UCSD-AML1 (cell line): Measurements from ENCODE around the gene SIPA1L3.
"Not testable (repeated sequence)": the region's sequence is repeated elsewhere in the genome, so short reads cannot be mapped to it uniquely, and the experiment has no call there.

Experiments
- DNase-seq: peaks from one replicate; lab custom pipeline; 2025; ENCODE audit not compliant: unreplicated experiment; lab: John Stamatoyannopoulos, UW

SIPA1L3 gene

DNA sequence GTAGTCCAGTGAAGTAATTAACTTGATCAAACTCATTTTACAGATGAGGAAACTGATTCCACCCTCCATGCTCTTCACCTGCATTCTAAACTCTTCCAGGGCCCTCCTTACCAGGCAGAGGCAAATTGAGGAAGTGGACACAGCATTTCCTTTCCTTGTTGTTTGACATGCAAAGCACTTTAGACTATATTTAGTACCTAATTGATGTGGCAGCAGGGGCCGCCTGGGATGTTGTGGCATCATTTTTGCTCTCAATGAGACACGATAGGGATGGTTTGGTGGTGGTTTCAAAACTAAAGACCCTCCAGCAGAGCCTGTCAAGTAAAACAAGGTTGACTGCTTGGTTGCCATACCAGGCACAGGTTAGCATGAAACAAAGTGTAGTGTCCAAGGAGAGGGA is 7.9 kb downstream of the SIPA1L3 start:
- DNase-seq: peak; percentile 32

DNA sequence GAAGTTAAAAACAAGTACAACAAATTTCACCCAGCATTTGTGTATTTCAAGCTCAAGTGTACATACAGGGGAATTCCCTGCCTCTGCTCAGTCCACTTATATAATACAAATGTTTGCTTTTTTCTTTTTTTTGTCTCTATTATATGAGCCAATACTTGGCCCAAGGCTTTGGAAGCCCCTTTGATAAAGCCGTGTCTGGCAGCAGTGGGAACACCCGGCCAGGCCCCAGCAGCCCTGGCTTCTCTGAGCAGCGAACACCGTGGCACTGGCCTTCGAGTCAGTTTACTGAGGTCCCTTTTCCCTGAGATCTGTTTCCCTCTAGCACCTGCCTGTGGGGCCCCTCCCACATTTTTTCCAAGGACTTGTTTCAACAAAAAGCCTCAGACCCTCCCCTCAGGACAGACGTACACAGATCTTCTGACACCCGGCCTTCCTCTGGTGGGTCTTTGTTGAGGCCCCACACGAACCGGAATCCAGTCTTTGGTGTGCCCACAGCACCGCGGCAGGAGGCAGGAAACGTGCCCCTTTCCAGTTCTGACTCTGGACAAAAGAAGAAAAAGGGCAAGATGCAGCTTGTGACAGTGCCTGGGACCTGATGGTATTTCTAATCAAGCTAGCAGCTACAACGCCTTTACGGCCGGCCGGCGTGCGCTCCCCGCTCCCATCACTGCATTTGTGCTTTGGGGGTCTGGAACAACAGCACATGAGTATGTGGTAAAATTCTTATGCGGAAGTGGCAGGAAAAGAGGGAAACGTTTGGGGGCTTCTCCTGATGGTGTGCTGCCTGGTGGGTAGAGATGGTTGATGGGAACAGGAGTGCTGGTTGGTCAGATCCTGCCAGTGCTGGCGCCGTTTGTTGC is 13.8 kb downstream of the SIPA1L3 start:
- peak; percentile 32 for DNase-seq

DNA sequence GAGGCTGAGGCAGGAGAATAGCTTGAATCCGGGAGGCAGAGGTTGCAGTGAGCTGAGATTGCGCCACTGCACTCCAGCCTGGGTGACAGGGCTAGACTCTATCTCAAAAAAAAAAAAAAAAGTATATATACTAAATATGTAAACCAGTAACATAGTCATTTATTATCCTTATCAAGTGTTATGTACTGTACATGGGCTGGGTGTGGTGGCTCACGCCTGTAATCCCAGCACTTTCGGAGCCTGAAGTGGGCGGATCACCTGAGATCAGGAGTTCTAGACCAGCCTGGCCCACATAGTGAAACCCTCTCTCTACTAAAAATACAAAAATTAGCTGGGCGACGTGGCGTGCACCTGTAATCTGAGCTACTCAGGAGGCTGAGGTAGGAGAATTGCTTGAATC is 17.6 kb downstream of the SIPA1L3 start:
- not testable (repeated sequence) for DNase-seq

DNA sequence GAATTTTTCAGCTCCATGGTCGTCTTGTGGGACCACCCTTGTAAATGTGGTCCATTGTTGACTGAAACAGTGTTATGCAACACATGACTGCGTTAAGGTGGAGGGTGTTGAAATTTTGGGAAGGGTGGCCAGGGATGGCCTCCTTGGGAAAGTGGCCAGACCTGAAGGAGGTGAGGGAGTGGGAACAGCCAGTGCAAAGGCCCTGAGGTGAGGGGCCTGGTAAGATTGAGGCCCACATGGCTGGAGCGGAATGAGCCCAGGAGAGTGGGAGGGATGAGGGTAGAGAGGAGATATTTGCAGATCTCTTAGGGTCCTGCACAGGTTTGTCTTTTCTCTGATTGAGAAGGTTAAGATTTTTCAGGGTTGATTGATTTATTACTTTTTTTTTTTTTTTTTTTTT is 18.2 kb downstream of the SIPA1L3 start:
- no peak for DNase-seq

DNA sequence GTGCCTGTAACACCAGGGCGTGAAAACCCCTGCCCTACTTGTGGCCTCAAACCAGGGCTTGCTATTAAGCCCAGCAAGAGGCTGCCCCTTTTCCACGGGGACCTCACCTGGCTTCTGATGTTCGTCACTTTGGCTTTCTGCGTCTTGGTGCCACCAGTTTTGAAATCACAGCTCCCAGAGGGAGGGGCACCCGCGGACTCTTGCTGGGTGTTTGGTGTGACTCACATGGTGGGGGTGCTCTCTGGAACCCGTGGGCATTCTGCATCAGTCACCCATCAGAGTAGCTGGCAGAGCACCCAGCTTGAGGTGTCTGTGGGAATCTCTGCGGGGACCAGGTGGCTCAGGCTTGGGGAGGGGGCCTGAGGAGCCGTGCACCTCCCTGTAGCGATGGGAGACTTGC is 19.2 kb downstream of the SIPA1L3 start:
- no peak for DNase-seq

DNA sequence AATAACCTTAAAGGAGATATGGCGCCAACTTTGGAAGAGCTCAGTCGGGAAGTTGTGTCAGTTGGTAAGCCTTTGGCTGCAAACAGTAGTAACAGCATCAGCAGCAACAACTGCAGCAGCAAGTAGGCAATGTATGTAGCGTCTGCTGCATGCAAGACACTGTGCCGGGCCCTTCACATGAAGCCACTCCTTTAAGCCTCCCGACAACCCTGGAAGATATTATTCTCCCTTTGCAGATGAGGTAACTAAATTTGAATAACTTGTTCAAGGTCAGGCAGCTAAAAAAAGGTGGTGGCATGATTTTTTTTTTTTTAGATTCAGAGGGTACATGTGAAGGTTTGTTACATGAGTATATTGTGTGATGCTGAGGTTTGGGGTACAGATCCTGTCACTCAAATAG is 19.7 kb downstream of the SIPA1L3 start:
- DNase-seq: no peak

DNA sequence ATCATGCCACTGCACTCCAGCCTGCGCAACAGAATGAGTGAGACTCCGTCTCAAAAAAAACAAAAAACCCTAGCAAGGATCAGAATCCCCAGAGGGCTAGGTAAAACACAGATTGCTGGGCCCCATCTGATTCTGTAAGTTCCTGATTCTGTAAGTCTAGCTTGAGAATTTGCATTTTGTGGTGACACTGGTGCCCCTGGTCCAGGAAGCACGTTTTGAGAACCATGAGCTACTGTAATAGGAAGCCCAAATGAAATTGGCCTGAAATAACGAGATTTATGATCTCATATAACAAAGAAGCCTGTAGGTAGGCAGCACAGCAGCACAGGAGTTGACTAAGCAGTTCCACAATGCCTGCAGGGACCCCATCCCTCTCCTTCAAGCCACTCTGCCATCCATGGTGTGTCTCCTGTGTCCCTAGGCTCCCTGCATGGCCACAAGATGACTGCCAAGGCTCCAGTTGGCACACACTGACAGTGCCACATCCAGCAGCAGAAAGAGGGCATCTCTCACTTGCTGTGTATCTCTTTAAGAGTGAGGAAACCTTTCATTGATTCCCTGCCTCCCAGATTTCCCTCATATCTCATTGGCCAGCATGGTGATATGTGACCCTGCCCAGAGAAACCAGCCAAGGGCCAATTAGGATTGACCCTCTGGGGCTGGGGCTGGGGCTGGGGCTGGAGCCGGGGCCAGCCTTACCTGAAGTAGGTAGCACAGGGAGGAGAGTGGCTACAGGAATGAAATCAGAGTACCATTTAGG is 21.7 kb downstream of the SIPA1L3 start:
- DNase-seq: no peak

DNA sequence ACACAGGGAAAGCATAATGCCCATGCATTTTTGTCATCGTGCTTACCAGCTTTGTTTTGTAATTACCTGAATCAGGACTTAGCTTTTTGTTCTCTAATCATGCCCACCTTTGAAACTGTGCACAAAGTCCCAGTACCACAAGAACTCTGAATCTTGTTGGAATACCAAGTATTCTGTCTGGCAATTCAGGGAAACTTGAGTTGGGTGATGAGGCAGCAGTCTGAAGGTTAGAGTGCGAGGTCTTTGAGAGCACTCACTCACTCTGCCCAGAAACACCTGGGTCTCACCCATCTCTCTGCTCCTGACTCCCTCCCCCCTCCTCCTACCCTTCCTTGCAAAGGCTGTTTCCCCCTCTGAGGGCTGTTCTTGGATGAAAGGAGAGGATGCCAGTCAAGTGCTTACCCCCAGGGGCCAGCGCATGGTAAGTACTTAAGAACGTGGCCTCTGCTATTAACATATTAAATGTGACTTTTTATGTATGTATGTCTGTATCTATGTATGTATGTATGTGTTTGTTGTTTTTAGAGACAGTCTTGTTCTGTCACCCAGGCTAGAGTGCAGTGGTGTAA is 22.4 kb downstream of the SIPA1L3 start:
- no peak for DNase-seq

DNA sequence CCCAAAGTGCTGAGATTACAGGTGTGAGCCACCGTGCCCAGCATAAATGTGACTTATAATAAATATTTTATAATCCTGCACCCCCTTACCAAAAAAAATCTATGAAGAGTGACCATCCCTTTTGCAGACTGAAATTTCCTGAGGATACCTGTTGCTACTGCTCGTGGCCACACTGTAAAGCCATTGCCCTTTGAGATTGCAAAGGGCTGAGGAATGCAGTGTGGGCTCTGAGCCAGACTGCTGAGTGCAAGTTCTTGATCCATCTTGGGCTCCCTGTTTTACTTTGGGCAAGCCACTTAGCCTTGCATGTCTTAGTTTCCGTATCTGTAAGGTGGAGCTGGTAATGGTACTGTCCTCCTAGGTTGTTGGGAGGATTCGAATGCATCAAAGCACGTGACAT is 23.4 kb downstream of the SIPA1L3 start:
- DNase-seq: no peak

DNA sequence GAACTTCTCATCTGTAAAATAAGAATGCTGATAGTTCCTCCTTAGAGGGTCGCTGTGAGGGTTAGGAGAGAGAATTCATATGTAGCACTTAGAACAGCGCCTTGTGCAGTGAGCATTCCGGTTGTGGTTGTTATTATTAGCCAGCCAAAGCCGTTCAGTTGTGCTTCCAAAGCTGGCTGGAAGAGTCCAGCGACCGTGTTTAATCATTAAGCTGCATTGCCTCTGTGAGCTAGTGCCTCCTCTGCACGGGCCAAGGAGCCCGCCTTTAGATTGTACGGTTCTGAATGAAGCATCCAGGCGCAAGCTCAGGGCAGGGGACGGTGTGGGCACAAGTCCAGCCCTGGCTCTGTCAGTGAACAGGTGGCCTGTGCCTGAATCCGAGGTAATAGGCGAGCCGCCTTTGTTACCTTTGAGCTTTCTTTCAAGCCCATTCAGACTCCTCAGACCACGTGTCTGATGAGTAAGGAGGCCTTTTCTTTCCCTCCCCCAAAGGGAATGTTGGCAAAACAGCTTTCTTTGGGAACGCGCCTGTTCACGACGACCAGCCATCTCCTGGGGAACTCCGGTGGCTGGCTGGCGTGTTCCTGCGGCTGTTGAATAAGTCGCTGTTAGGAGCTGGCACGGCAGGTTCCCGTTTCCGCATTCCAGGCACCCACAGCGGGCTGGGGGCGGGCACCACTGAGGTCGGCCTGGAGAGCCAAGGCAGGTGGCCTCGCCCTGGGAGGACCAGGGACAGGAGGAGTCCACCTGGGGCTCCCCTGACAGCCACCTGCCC is 25.1 kb downstream of the SIPA1L3 start:
- DNase-seq: peak; percentile 64

DNA sequence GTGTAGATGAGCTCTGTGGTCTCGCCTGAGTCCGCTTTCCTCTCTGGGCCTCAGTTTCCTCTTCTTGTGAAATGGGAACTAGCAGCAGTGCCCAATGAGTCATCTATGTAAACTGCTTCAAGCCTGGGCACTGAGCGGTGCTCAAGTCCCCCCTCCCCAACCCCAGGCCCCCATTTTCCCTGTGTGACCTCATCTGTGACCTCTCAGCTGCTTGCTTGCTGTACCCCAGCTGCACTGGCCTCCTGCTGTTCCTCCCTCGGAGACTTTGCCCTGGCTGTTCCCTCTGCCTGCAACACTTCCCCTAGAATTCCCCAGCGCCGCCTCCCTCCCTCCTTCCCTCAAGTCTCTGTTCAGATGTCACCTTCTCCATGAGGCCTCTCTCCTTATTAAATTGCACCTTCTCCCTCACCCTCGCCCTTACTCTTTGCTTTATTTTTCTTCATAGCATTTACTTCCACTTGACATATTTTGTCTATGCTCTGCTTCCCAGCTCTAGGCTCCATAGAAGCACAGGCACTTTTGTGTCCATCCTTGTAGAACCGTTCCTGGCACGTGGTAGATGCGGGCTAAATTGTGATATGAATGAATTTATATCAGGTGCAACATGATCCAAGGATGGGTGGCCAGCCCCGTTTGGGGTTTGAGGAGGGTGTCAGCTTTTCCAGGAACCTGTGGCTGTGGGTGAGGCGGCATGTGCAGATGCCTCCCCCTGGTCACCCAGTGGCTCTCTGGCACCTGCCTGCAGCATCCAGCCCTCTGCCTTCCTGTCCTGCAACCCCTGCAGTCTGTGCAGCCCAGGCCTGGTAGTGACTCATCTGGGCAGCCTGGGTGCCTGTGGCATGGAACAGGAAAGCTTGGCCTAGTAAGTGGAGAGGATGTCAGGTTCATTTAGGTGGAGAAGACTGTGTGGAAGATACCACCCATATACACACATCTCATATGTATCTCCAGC is 26.3 kb downstream of the SIPA1L3 start:
- DNase-seq: peak; percentile 31

DNA sequence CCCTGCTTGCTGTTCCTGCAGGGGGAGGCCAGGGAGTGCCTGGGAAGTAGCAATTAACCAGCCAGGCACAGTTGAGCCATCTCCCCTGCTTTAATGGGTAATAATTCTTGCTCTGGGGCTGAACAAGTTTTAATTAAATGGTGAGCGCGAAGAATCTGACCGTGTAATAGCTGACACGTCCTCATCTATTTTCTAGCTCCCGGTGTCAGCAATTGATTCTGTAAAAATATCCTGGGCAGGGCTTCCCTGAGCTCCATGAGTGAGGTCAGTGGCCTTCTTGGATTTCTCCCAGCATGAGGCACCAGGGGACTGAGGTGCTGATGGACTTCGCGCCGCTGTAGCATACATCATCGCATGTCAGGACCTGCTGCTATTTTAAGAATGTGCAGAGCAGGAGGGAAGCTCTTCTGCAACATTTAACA is 26.9 kb downstream of the SIPA1L3 start:
- DNase-seq: no peak

DNA sequence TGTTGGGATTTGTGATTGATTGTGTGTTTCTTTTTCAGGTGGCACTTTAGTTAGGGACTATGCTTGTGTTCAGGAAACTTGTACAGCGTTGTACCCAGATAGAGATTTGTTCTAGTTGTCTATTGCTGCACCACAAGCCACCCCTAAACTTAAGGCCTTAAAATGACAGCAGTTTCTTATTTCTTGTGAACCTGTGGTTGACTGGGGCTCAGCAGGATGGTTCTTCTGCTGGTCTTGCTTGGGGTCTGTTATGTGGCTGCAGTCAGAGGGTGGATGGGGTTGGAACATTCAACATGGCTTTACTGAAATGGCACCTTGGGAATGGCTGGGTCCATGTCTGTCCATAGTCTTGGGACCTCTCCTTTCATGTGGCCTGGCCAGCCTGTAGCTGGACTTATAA is 28.3 kb downstream of the SIPA1L3 start:
- no peak for DNase-seq

DNA sequence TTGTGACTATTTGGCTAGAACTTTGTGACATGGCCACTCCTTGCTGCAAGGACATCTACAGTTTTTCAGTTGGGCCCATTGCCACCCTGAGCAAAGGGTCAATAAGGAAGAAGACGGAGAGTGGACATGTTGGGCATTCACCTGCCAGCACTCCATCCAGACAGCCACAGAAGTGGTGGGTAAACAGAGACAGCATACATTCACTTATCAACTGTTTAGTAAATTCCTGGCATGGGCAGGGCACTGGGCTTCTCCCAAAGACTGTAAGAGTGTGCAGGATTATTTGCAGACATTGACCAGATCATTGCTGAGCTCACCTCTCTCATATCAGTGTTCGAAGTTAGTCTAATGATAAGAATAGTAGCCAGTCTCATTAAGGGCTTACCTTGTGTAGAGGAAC is 29.2 kb downstream of the SIPA1L3 start:
- no peak for DNase-seq

DNA sequence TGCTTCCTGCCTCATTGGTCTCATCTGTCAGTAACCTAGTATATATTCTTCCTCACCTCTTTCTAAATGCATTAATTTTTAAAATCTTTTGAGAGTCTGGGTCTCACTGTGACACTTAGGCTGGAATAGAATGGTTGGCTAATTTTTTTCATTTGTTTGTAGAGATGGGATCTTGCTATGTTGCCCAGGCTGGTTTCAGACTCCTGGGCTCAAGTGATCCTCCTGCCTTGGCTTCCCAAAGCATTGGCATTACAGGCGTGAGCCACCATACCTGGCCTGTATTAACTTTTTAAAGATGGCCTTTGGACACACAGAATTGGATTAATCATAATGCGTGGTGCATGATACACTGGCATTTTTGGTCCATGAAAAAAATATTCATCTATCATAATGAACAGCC is 29.9 kb downstream of the SIPA1L3 start:
- no peak for DNase-seq

DNA sequence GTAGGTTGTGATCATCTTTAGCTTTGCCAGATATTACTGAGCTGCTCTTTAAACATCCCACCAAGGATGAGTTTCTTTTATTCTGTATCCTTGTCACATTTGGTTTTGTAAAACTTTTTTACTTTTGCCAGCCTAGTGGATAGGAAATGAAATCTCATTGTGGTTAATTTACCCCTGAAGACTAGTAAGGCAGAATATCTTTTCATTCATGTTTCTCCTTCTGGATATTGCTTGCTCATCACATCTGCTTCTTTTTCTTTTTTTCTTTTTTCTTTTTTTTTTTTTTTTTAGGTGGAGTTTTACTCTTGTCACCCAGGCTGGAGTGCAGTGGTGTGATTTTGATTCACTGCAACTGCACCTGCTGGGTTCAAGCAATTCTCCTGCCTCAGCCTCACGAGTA is 31.3 kb downstream of the SIPA1L3 start:
- no peak for DNase-seq

DNA sequence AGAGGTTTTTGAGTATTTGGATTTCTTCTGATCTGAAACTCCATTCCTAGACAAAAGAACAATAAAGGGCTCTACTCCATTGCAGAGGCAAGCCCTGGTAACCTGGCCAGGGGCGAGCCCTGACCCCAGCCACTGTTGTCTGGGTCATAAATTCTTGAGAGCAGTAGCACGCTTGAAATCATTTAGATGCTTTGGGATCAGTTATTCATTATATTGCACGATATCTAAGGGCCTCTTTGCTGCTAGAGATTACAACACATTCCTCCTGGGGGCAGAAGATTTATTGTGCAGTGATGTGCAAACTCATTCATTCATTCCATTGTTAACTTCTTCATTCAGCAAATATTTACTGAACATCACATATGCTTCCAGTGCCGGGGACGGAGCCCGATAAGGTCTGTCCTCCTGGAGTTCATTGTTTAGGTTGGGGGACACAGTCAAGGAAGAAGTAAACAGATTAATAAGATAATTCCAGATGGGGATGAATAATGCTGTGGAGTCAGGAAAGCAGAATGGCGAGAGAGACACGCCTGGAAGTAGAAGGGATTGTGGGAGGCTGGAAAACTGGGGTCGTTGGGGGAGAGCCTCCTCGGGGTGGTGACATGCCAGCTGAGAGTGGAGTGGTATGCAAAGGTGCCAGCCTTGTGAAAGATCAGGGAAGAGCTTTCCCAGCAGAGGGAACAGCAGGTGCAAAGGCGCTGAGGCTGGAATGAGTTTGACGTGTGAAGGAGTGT is 34.9 kb downstream of the SIPA1L3 start:
- no peak for DNase-seq

DNA sequence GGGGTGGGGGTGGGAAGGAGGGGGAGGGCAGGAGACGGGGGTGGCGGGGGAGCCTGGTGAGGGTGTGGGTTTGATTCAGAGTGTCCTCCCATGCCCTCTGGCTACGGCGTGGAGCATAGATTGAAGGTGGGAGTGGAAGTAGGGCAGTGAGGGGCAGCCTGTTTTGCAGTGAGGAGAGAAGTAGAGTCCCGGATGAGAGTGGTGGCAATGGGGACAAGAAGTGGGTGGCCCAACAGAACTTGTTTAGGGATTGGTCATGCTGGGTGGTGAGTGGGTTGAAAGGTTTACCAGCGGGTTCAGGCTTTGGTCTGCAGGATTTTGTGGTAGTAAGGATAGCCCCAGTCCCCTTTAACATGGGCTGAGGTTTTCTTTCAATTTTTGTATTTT is 35.5 kb downstream of the SIPA1L3 start:
- no peak for DNase-seq

DNA sequence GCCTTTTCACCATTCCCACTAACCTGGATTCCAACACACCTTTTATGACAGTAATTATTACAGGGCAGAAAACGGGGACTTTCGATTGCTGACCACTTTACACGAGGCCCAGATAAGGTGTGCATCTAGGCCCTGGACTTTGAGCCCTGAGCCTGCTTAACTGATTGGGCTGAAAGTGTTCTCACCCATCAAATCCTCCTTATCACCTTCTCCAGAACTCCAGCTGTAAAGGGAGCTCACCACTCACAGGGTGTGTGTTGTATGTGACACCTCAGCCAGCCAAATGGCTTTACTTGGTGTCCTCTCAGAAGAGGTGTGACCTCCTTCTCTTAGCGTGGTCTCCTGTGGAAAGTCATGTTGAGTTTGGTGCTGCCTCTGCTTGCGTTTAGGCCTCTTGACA is 36.5 kb downstream of the SIPA1L3 start:
- no peak for DNase-seq

DNA sequence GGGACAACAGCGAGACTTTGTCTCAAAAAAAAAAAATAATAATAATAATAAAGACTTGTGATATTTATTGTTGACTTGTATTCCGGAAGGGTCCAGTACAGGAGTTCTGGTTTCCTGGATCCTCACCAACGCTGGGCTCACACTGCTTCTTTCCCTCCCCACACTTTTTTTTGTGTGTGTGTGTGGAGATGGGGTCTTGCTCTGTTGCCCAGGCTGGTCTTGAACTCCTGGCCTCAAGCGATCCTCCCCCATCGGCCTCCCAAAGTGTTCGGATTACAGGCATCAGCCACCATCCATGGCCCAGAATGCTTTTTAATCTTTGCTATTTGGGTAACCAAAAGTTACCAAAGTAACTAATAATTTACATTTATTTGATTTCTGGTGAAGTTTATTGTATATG is 39.1 kb downstream of the SIPA1L3 start:
- DNase-seq: no peak
